Measurements from ENCODE around the gene MCRIP2.
A peak's percentile ranks its signal among the peaks of the same experiment; 100 is the strongest.

Gene MCRIP2

GRCh38 chr16:632486-633335 lies 8.9 kb upstream of the MCRIP2 start:
- no peak overlapping the region for H3K9ac ChIP-seq
- H3K4me3 ChIP-seq = no peak overlapping the region
- no peaks in the 10 kb centered on the region for H3K27me3 ChIP-seq
- no peak for TF ChIP-seq Cebpa-rat (IDR thresholded peaks at IDR 0.05)
- peaks cover 0 to 76% (median 53%) of the 10 kb centered on the region in 11 experiments; a peak in 19 of 22 replicates for H4K20me1 ChIP-seq
- H3K4me2 ChIP-seq = no peak overlapping the region
- H3K9me3 ChIP-seq (replicated peaks in 1 of 11) = no peaks in the 10 kb centered on the region
- H3K27ac ChIP-seq = no peak overlapping the region
- H3K36me3 ChIP-seq = peaks cover 15 to 46% (median 36%) of the 10 kb centered on the region in 11 experiments; a peak in 21 of 22 replicates
- H3K4me1 ChIP-seq = peaks cover 29 to 42% (median 35%) of the 10 kb centered on the region in 10 experiments

- Histone ChIP-seq H3K4me1 (peaks cover 36 to 46% (median 41%) of the 10 kb centered on the region in 10 experiments), H3K27ac (no peak overlapping the region), H3K9me3 (replicated peaks in 1 of 11) (no peaks in the 10 kb centered on the region), H3K36me3 (peaks cover 15 to 38% (median 31%) of the 10 kb centered on the region in 11 experiments; a peak in 21 of 22 replicates), H4K20me1 (peaks cover 0 to 68% (median 49%) of the 10 kb centered on the region in 11 experiments; a peak in 19 of 22 replicates), H3K9ac (0 out of 22 replicates have a peak overlapping the region, but pooled peaks of 1 of the 11 experiments have one; percentile 23), H3K4me2 (no peak overlapping the region), H3K4me3 (no peak overlapping the region), H3K27me3 (no peaks in the 10 kb centered on the region)
- no peak for TF ChIP-seq Cebpa-rat (IDR thresholded peaks at IDR 0.05)
Measured at GRCh38 chr16:633336-634050, 8.1 kb upstream of the MCRIP2 start.

- peak overlapping the region in 9 of 11 experiments; percentile 82 to 94 (median 91); a peak in 11 of 22 replicates for H3K9ac ChIP-seq
- TF ChIP-seq Cebpa-rat (IDR thresholded peaks at IDR 0.05) = no peak
Measured at GRCh38 chr16:634051-634670, 7.5 kb upstream of the MCRIP2 start.

GRCh38 chr16:634996-635395 lies 6.6 kb upstream of the MCRIP2 start:
- Histone ChIP-seq H3K27ac (peak overlapping the region in 7 of 11 experiments; percentile 81 to 89 (median 85); a peak in 12 of 22 replicates), H3K36me3 (peaks cover 15 to 28% (median 23%) of the 10 kb centered on the region in 11 experiments; a peak in 21 of 22 replicates), H3K4me3 (peak overlapping the region; percentile 85 to 98 (median 93)), H4K20me1 (peaks cover 0 to 54% (median 36%) of the 10 kb centered on the region in 11 experiments; a peak in 19 of 22 replicates), H3K4me2 (peak overlapping the region; percentile 82 to 98 (median 93)), H3K9me3 (replicated peaks in 1 of 11) (no peaks in the 10 kb centered on the region), H3K27me3 (no peaks in the 10 kb centered on the region), H3K9ac (peak overlapping the region; percentile 82 to 96 (median 91)), H3K4me1 (peaks cover 51 to 59% (median 54%) of the 10 kb centered on the region in 10 experiments)
- TF ChIP-seq Cebpa-rat (IDR thresholded peaks at IDR 0.05) = no peak

More at GRCh38 chr16:634051-634670, 7.5 kb upstream of the MCRIP2 start:
- H3K27me3 ChIP-seq = no peaks in the 10 kb centered on the region
- peak overlapping the region in 4 of 10 experiments; percentile 85 to 98 (median 90); a peak in 3 of 20 replicates for H3K4me3 ChIP-seq
- H3K9me3 ChIP-seq (replicated peaks in 1 of 11) = no peaks in the 10 kb centered on the region
- peak overlapping the region in 8 of 11 experiments; percentile 82 to 97 (median 91); a peak in 11 of 22 replicates for H3K4me2 ChIP-seq
- peaks cover 43 to 53% (median 47%) of the 10 kb centered on the region in 10 experiments for H3K4me1 ChIP-seq
- peaks cover 15 to 32% (median 25%) of the 10 kb centered on the region in 11 experiments; a peak in 21 of 22 replicates for H3K36me3 ChIP-seq
- peaks cover 0 to 61% (median 44%) of the 10 kb centered on the region in 11 experiments; a peak in 19 of 22 replicates for H4K20me1 ChIP-seq
- no peak overlapping the region for H3K27ac ChIP-seq

- peaks cover 52 to 59% (median 55%) of the 10 kb centered on the region in 10 experiments for H3K4me1 ChIP-seq
- H3K9ac ChIP-seq = peak overlapping the region; percentile 82 to 96 (median 91)
- peaks cover 0 to 47% (median 36%) of the 10 kb centered on the region in 11 experiments; a peak in 19 of 22 replicates for H4K20me1 ChIP-seq
- peak overlapping the region; percentile 81 to 93 (median 87); a peak in 21 of 22 replicates for H3K27ac ChIP-seq
- peak overlapping the region; percentile 85 to 98 (median 93) for H3K4me3 ChIP-seq
- no peaks in the 10 kb centered on the region for H3K27me3 ChIP-seq
- H3K9me3 ChIP-seq (replicated peaks in 1 of 11) = no peaks in the 10 kb centered on the region
- H3K36me3 ChIP-seq = peaks cover 15 to 28% (median 23%) of the 10 kb centered on the region in 11 experiments; a peak in 21 of 22 replicates
- peak overlapping the region; percentile 82 to 98 (median 93) for H3K4me2 ChIP-seq
- TF ChIP-seq Cebpa-rat (IDR thresholded peaks at IDR 0.05) = no peak
Measured at GRCh38 chr16:635573-636205, 5.9 kb upstream of the MCRIP2 start.

GRCh38 chr16:636206-637080 lies 5.2 kb upstream of the MCRIP2 start, which contains the start of gene METTL26:
Gene METTL26, minus strand, starts transcription at chr16:636305. Its CDS starts 15 bp downstream, at chr16:636290.
- Histone ChIP-seq H3K27ac (peak within 1 kb of the TSS; percentile 81 to 93 (median 87)), H3K4me3 (peak within 1 kb of the TSS; percentile 85 to 98 (median 93)), H3K4me1 (peaks cover 49 to 59% (median 54%) of the 10 kb centered on the region in 10 experiments), H4K20me1 (peaks cover 0 to 39% (median 30%) of the 10 kb centered on the region in 11 experiments; a peak in 19 of 22 replicates), H3K9me3 (replicated peaks in 1 of 11) (no peaks in the 10 kb centered on the region), H3K36me3 (peaks cover 15 to 28% (median 23%) of the 10 kb centered on the region in 11 experiments; a peak in 21 of 22 replicates), H3K27me3 (no peaks in the 10 kb centered on the region), H3K4me2 (peak within 1 kb of the TSS; percentile 88 to 98 (median 97)), H3K9ac (peak within 1 kb of the TSS; percentile 82 to 96 (median 91))
- no peak for TF ChIP-seq Cebpa-rat (IDR thresholded peaks at IDR 0.05)
